Neural cell (in vitro differentiated cells): ENCODE results near the gene TMIGD3.

Experiments used
- EP300 ChIP-seq: fragments of 450-650 bp; conservative IDR thresholded peaks from 2 replicates; pipeline ENCODE4 v1.6.1; 2014; ENCODE audit warnings: antibody characterized with exemption, mild to moderate bottlenecking, moderate library complexity; ENCODE audit not compliant: poor library complexity, severe bottlenecking
- EZH2 ChIP-seq: fragments of 200-600, 300-800 bp; shearing (Covaris generic), sonication (generic); IDR thresholded peaks from 2 replicates; pipeline ENCODE4 v1.6.1; 2014; ENCODE audit warnings: antibody characterized with exemption, low read length, borderline replicate concordance, mild to moderate bottlenecking; ENCODE audit not compliant: insufficient read depth, poor library complexity, severe bottlenecking
- TF ChIP-seq, protein P1 (sequence below): fragments of 450-650 bp; IDR thresholded peaks from 2 replicates; pipeline ENCODE4 v1.5.1; 2014; ENCODE audit warnings: antibody characterized with exemption, mild to moderate bottlenecking, moderate library complexity; ENCODE audit not compliant: poor library complexity, severe bottlenecking

DNA sequence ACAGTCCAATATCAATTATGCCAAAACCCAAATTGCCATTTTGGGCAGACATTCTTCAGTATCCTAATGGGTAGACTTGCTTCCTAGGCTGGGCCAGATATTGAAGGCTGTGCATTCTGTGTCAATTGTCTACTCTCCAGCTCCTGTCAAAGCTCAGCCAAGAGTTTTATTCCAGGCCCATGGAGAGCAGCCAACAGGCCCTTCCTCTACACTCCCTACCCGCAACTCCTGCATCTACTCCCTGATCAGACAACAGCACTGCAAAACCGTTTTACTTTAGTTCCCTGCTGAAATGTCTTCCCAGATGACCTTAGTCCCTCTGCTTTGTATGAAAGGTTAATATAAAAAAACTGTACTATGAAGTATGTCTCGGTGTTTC lies 6.6 kb upstream of the TMIGD3 start:
- TF ChIP-seq, protein P1, sequence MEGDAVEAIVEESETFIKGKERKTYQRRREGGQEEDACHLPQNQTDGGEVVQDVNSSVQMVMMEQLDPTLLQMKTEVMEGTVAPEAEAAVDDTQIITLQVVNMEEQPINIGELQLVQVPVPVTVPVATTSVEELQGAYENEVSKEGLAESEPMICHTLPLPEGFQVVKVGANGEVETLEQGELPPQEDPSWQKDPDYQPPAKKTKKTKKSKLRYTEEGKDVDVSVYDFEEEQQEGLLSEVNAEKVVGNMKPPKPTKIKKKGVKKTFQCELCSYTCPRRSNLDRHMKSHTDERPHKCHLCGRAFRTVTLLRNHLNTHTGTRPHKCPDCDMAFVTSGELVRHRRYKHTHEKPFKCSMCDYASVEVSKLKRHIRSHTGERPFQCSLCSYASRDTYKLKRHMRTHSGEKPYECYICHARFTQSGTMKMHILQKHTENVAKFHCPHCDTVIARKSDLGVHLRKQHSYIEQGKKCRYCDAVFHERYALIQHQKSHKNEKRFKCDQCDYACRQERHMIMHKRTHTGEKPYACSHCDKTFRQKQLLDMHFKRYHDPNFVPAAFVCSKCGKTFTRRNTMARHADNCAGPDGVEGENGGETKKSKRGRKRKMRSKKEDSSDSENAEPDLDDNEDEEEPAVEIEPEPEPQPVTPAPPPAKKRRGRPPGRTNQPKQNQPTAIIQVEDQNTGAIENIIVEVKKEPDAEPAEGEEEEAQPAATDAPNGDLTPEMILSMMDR, result no peak
- no peak for TF ChIP-seq EZH2
- no peak for TF ChIP-seq EP300
